GM12873 (cell line): ENCODE measurements around the gene MORF4L2.

Experiments used
- CTCF ChIP-seq: IDR thresholded peaks from 2 replicates; pipeline ENCODE4 v1.5.1; 2012; ENCODE audit warnings: low read depth, mild to moderate bottlenecking, moderate library complexity, low read length, control low read depth; ENCODE audit not compliant: insufficient read depth; ENCODE audit errors: missing control alignments

Gene MORF4L2

GRCh38 chrX:103686199-103687072 is at the start of gene MORF4L2:
Gene MORF4L2, minus strand, starts transcription at chrX:103686699. Its CDS starts 9,672 bp downstream, at chrX:103677027.
- no peak for TF ChIP-seq CTCF

GRCh38 chrX:103734125-103734760 is 47.7 kb upstream of the MORF4L2 start:
- TF ChIP-seq CTCF: no peak

GRCh38 chrX:103733017-103733416 is 46.5 kb upstream of the MORF4L2 start:
- no peak for TF ChIP-seq CTCF

GRCh38 chrX:103730796-103731493 is 44.4 kb upstream of the MORF4L2 start:
- no peak for TF ChIP-seq CTCF

- TF ChIP-seq CTCF: no peak
Observed at GRCh38 chrX:103730147-103730795, 43.8 kb upstream of the MORF4L2 start.

- no peak for TF ChIP-seq CTCF
Observed at GRCh38 chrX:103729015-103729414, 42.5 kb upstream of the MORF4L2 start.
